ENCODE data around the gene PI3. TPM values are rescaled to one million over a fixed set of nuclear protein-coding genes. Genes with fewer than 3 reads are reported as not detected.

PI3 gene
- total and polyA plus RNA-seq, 2 donors (not counting 1 experiment from before 2014, with no cell fraction given) = not detected

DNA sequence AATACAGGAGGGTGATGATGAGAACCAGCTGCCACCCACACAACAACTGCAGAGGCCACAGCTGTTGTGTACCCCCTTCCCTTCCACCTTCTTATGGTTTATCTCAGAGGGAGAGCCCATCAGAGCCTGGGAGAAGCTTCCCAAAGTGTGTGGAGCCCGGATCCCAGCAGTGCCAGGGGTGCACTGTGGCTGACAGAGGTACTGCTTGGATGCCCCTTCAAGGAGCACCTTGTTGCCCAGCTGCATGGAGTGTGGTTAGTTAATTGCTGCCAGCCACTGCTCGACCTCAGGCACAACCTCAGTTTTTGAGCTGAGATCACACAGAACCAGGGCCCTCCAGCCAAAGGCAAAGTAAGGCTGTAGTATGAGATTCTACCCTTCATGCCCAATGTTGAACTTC, 13.0 kb downstream of the PI3 start:
- Histone ChIP-seq H3K27me3 (ENCODE audit: control insufficient read depth, insufficient read depth, low read length) (peaks cover 2% of the 10 kb centered on the region), H3K9me3 (ENCODE audit: control insufficient read depth, insufficient read depth, low read depth, low read length) (no peaks in the 10 kb centered on the region), H2AFZ (ENCODE audit: low read length) (no peak overlapping the region), H4K20me1 (ENCODE audit: control insufficient read depth, extremely low read depth, insufficient read depth, low read length) (no peaks in the 10 kb centered on the region), H3K4me2 (ENCODE audit: extremely low read depth, insufficient read depth, low read length) (no peak overlapping the region), H3K9ac (ENCODE audit: insufficient read depth, low read length) (no peak overlapping the region), H3K4me1 (ENCODE audit: control insufficient read depth, extremely low read depth, insufficient read depth, low read length) (no peaks in the 10 kb centered on the region), H3K36me3 (ENCODE audit: control insufficient read depth, insufficient read depth, low read length) (no peaks in the 10 kb centered on the region), H3K27ac (ENCODE audit: insufficient read depth, low read length) (no peak overlapping the region), H3K4me3 (replicated peaks in 1 of 4; ENCODE audit: control extremely low read depth in 1 of 4, insufficient read depth in 1 of 4, low read depth in 3 of 4, low read length in 4 of 4) (no peak overlapping the region), H3K79me2 (ENCODE audit: control insufficient read depth, insufficient read depth, low read length) (no peaks in the 10 kb centered on the region)
- DNase-seq (ENCODE audit: low read depth in 2 of 2) = no peak
- TF ChIP-seq, protein P1, sequence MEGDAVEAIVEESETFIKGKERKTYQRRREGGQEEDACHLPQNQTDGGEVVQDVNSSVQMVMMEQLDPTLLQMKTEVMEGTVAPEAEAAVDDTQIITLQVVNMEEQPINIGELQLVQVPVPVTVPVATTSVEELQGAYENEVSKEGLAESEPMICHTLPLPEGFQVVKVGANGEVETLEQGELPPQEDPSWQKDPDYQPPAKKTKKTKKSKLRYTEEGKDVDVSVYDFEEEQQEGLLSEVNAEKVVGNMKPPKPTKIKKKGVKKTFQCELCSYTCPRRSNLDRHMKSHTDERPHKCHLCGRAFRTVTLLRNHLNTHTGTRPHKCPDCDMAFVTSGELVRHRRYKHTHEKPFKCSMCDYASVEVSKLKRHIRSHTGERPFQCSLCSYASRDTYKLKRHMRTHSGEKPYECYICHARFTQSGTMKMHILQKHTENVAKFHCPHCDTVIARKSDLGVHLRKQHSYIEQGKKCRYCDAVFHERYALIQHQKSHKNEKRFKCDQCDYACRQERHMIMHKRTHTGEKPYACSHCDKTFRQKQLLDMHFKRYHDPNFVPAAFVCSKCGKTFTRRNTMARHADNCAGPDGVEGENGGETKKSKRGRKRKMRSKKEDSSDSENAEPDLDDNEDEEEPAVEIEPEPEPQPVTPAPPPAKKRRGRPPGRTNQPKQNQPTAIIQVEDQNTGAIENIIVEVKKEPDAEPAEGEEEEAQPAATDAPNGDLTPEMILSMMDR (conservative IDR thresholded peaks at IDR 0.05 in 1 of 2, IDR thresholded peaks at IDR 0.05 in 1 of 2; ENCODE audit: low read depth in 1 of 2, low read length in 2 of 2) = no peak
- no peak for TF ChIP-seq EZH2 (IDR thresholded peaks at IDR 0.05; ENCODE audit: low read length, missing control alignments)

DNA sequence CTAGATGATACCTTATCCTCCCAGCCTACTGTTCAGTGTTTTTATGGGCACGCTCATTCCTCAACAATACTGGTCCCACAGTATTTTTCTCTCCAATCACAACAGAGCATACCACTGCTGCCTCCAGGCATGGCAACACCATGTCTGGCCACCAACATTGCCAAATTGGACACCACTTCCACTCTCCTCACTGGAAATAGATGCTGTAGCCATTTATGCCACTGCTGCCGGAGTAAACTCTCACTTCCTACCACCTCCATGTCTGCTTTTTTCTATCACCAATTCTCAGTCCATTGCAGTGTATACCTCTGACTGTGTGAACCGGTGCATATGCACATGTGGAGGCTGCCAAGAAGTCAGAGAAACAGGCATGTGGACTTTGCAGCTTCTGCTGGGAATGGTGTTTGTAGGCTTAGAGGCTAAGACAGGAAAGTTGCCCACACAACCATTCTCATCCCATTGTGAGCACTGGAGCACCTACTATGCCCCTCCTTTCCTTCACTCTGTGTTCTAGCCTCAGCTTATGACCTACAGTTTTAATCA, 14.4 kb downstream of the PI3 start:
- H3K4me2 ChIP-seq (ENCODE audit: extremely low read depth, insufficient read depth, low read length) = no peak overlapping the region
- no peak overlapping the region for H2AFZ ChIP-seq (ENCODE audit: low read length)
- DNase-seq (ENCODE audit: low read depth in 2 of 2) = no peak
- H3K9me3 ChIP-seq (ENCODE audit: control insufficient read depth, insufficient read depth, low read depth, low read length) = no peaks in the 10 kb centered on the region
- H3K4me3 ChIP-seq (replicated peaks in 1 of 4; ENCODE audit: control extremely low read depth in 1 of 4, insufficient read depth in 1 of 4, low read depth in 3 of 4, low read length in 4 of 4) = no peak overlapping the region
- H3K27ac ChIP-seq (ENCODE audit: insufficient read depth, low read length) = no peak overlapping the region
- no peaks in the 10 kb centered on the region for H3K4me1 ChIP-seq (ENCODE audit: control insufficient read depth, extremely low read depth, insufficient read depth, low read length)
- no peaks in the 10 kb centered on the region for H3K36me3 ChIP-seq (ENCODE audit: control insufficient read depth, insufficient read depth, low read length)
- H3K79me2 ChIP-seq (ENCODE audit: control insufficient read depth, insufficient read depth, low read length) = no peaks in the 10 kb centered on the region
- TF ChIP-seq, protein P1 (conservative IDR thresholded peaks at IDR 0.05 in 1 of 2, IDR thresholded peaks at IDR 0.05 in 1 of 2; ENCODE audit: low read depth in 1 of 2, low read length in 2 of 2) = no peak
- no peak for TF ChIP-seq EZH2 (IDR thresholded peaks at IDR 0.05; ENCODE audit: low read length, missing control alignments)
- no peaks in the 10 kb centered on the region for H4K20me1 ChIP-seq (ENCODE audit: control insufficient read depth, extremely low read depth, insufficient read depth, low read length)
- H3K9ac ChIP-seq (ENCODE audit: insufficient read depth, low read length) = no peak overlapping the region
- peaks cover 2% of the 10 kb centered on the region for H3K27me3 ChIP-seq (ENCODE audit: control insufficient read depth, insufficient read depth, low read length)

DNA sequence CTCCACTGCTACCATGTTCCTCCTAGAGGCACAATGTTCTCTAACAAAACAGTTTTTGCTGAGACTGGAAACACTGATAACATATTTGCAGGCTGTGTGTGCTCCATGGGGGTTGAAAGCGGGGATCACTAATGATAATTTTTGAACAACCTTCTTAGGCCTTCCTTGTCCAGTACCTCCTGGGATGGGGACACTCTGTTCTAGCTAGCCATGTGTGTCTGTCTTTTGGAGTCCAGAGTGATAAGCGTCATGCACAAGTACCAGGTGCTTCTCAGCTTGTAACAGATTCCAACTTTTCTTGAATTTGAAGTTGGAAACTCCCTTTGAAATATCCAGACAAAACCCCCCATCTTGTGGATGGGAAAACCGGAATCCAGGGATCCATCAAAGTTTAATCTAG, 15.2 kb downstream of the PI3 start:
- H3K27me3 ChIP-seq (ENCODE audit: control insufficient read depth, insufficient read depth, low read length) = peaks cover 2% of the 10 kb centered on the region
- H3K9me3 ChIP-seq (ENCODE audit: control insufficient read depth, insufficient read depth, low read depth, low read length) = no peaks in the 10 kb centered on the region
- no peak for DNase-seq (ENCODE audit: low read depth in 2 of 2)
- no peak overlapping the region for H3K9ac ChIP-seq (ENCODE audit: insufficient read depth, low read length)
- no peak for TF ChIP-seq EZH2 (IDR thresholded peaks at IDR 0.05; ENCODE audit: low read length, missing control alignments)
- TF ChIP-seq, protein P1 (conservative IDR thresholded peaks at IDR 0.05 in 1 of 2, IDR thresholded peaks at IDR 0.05 in 1 of 2; ENCODE audit: low read depth in 1 of 2, low read length in 2 of 2) = no peak
- no peak overlapping the region for H3K27ac ChIP-seq (ENCODE audit: insufficient read depth, low read length)
- H2AFZ ChIP-seq (ENCODE audit: low read length) = no peak overlapping the region
- no peak overlapping the region for H3K4me2 ChIP-seq (ENCODE audit: extremely low read depth, insufficient read depth, low read length)
- no peak overlapping the region for H3K4me3 ChIP-seq (replicated peaks in 1 of 4; ENCODE audit: control extremely low read depth in 1 of 4, insufficient read depth in 1 of 4, low read depth in 3 of 4, low read length in 4 of 4)
- H3K36me3 ChIP-seq (ENCODE audit: control insufficient read depth, insufficient read depth, low read length) = no peaks in the 10 kb centered on the region
- no peaks in the 10 kb centered on the region for H3K79me2 ChIP-seq (ENCODE audit: control insufficient read depth, insufficient read depth, low read length)
- H3K4me1 ChIP-seq (ENCODE audit: control insufficient read depth, extremely low read depth, insufficient read depth, low read length) = no peaks in the 10 kb centered on the region
- no peaks in the 10 kb centered on the region for H4K20me1 ChIP-seq (ENCODE audit: control insufficient read depth, extremely low read depth, insufficient read depth, low read length)

Measured in fibroblast of lung (primary cell).